GM12865 (cell line): ENCODE measurements around the gene HMOX2.

ENCODE experiments used
- DNase-seq: peaks from one replicate; pipeline ENCODE4 v3.0.0; 2010; ENCODE audit warnings: low read depth
- H3K4me3 ChIP-seq: 2 replicates; pipeline ENCODE4 v1.5.1; 2011; ENCODE audit warnings: mild to moderate bottlenecking, low read depth, low read length, control low read depth
- TF ChIP-seq, protein P1 (sequence below): IDR thresholded peaks from 2 replicates; pipeline ENCODE4 v1.5.1; 2011; ENCODE audit warnings: low read length, control low read depth, low read depth, inconsistent platforms; ENCODE audit not compliant: insufficient read depth; ENCODE audit errors: missing control alignments

HMOX2 gene

GRCh38 chr16:4513086-4513860 is 37.1 kb downstream of the HMOX2 start:
- TF ChIP-seq, protein P1, sequence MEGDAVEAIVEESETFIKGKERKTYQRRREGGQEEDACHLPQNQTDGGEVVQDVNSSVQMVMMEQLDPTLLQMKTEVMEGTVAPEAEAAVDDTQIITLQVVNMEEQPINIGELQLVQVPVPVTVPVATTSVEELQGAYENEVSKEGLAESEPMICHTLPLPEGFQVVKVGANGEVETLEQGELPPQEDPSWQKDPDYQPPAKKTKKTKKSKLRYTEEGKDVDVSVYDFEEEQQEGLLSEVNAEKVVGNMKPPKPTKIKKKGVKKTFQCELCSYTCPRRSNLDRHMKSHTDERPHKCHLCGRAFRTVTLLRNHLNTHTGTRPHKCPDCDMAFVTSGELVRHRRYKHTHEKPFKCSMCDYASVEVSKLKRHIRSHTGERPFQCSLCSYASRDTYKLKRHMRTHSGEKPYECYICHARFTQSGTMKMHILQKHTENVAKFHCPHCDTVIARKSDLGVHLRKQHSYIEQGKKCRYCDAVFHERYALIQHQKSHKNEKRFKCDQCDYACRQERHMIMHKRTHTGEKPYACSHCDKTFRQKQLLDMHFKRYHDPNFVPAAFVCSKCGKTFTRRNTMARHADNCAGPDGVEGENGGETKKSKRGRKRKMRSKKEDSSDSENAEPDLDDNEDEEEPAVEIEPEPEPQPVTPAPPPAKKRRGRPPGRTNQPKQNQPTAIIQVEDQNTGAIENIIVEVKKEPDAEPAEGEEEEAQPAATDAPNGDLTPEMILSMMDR, result no peak
- DNase-seq, result no peak
- no peak overlapping the region for H3K4me3 ChIP-seq

GRCh38 chr16:4513881-4514280 is 37.7 kb downstream of the HMOX2 start:
- DNase-seq, result no peak
- H3K4me3 ChIP-seq, result no peak overlapping the region
- TF ChIP-seq, protein P1, result no peak

GRCh38 chr16:4514606-4515005 is 38.4 kb downstream of the HMOX2 start:
- DNase-seq, result no peak
- TF ChIP-seq, protein P1, result no peak
- H3K4me3 ChIP-seq, result no peak overlapping the region

- H3K4me3 ChIP-seq, result peak overlapping the region; percentile 16; the same call in 1 of the 2 replicates
- TF ChIP-seq, protein P1, result no peak
- peak; percentile 72 for DNase-seq
Observed at GRCh38 chr16:4515611-4516233, 39.5 kb downstream of the HMOX2 start.

- TF ChIP-seq, protein P1, result peak; percentile 59
- peak; percentile 32 for DNase-seq
- H3K4me3 ChIP-seq, result no peak overlapping the region
Observed at GRCh38 chr16:4517812-4518680, 41.8 kb downstream of the HMOX2 start.

DNA sequence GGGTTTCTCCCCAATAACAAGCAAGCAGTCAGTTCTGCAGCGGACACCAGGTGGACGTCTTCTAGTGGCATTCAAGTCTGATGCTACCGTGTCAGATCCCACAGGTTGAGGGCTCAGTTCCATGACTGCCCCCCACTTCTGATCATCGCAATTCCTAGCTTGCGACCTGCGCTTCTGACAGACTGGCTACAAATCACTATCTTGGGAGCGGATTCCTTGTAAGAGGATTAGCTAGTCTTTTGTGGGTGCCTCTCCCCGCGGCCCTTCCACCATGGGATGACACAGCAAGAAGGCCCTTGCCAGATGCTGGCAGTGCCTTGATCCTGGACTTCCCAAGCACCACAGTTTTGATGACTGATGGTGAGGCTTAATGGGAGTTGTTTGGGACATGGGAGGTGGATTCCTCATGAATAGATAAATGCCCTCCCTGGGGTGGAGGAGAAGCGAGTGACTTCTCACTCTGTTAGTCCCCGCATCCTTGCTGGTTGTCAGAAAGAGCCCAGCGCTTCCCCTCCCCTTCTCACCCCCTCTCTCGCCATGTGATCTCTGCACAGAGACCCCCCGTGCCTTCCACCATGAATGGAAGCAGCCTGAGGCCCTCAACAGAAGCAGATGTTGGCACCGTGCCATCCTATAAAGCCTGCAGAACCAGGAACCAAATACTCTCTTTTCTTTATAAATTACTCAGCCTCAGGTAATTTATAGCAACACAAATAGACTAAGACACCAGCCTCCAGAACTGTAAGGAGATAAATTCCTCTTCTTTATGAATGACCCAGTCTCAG is 43.3 kb downstream of the HMOX2 start:
- TF ChIP-seq, protein P1, result no peak
- DNase-seq, result no peak
- no peak overlapping the region for H3K4me3 ChIP-seq
